MV-4-11 (cell line): ENCODE results near the gene CARD11.

Experiments
- DNase-seq: peaks from one replicate; lab custom pipeline; 2025; lab: John Stamatoyannopoulos, UW

Gene CARD11

DNA sequence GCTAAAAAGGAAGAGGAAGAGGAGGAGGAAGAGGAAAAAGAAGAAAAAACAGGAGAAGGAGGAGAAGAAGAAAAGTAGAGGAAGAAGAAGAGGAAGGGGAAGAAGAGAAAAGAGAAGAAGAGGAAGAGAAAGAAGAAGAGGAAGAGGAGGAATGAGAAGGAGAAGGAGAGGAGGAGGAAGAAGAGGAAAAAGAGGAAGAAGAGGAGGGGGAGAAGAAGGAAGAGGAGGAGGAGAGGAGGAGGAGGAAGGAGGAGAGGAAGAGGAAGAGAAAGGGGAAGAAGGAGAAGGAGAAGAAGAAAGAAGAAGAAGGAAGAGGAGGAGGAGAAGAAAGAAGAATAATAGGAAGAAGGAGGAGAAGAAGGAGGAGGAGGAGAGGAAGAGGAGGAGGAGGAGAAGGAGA lies 103.2 kb downstream of the CARD11 start:
- DNase-seq, result no peak

DNA sequence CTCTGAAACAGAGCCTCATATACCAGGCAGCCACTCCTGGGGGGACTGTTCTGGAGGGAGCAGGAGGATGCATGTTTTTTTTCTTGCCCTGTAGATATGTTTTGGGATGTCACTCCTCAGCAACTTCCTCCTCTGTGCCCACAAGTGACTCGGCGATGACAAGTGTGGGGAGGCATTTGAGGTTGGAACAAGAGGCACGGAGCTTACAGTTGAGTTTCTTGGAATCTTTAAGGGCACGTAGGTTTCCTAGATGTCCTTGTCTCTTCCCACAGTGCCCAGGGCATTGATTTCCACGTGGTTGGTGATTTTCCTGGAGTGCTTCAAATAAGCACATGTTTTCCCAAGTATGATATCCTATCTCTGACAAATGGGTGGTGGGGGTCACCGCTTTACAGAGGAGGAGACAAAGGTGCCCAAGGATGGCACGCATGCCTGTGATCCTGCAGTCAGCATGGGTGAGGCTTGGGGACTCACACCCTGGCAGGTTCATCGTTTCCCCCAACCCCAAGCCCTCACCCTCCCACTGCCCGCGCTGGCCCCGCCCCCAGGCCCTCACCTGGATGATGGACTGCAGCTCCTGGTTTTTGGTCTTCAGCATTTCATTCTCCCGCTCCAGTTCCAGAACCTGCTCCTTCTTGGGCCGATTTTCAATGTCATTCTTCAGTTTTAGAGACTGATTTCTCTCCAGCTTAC lies 104.3 kb downstream of the CARD11 start:
- peak; percentile 78 for DNase-seq

DNA sequence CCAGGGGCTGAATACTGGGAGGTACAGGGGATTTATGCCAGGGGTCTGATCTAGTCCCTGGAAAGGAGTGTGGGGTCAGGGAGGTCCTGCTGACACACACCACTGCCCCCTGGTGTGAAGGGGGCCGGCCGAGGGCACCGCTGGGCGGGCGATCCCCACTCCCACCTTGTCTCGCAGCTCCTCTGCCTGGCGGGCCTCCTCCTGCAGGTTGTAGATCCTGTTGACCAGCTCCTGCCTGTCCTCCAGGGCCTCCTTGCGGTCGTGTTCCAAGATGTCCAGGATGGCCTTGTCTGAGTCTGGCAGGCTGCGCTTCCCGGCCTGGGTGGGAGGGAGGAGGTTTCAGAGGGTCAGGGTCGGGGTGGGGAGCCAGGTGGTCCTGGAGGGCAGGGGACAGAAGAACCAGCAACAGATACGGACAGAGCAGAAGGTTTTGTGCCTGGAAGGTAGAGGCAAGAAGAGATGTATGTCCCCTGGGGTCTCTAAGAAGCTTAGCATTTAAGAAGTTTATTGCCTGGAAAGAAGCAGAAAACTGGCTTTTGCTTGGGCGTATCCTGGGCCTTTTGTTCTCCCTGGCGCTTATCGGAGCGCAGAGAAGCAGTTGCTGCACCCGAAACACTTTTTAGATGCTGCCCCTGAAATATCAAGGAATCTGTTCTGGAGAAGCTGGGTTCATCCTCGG lies 105.0 kb downstream of the CARD11 start:
- DNase-seq, result no peak

DNA sequence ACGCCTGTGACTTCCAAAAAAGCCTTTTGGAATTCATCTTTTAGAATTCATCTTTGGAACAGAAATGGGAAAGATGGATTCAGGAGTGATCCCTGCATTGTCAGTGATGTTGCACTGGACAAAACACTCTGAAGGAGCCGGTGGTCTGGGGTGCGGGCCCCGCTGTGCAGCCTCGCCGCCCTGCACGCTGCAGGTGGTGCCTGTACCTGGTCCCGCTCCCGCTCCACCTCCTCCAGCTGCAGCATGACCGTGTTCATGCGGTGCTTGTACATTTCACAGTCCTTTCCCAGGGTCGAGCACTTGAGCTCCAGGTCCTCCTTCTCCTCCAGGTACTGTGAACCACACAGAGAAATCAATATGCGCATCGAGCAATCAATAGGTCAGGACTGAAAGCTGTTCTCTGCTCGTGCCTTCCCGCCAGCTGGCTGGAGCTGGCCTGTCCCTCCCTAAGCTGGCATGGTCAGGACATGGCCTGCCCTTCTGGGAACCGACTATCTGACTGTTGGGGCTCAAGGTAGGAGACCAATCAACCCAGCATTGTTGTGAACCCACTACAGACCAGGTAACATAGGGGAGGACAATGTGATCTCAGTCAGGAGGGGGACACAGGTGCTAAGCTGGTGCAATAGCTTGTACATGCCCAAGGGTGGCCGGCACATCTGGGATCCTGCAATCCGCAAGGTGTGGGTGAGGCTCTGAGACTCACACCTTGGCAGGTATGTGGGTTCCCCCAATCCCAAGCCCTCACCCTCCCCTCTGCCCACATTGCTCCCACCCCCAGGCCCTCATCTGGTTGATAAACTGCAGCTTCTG lies 105.8 kb downstream of the CARD11 start:
- DNase-seq, result no peak

DNA sequence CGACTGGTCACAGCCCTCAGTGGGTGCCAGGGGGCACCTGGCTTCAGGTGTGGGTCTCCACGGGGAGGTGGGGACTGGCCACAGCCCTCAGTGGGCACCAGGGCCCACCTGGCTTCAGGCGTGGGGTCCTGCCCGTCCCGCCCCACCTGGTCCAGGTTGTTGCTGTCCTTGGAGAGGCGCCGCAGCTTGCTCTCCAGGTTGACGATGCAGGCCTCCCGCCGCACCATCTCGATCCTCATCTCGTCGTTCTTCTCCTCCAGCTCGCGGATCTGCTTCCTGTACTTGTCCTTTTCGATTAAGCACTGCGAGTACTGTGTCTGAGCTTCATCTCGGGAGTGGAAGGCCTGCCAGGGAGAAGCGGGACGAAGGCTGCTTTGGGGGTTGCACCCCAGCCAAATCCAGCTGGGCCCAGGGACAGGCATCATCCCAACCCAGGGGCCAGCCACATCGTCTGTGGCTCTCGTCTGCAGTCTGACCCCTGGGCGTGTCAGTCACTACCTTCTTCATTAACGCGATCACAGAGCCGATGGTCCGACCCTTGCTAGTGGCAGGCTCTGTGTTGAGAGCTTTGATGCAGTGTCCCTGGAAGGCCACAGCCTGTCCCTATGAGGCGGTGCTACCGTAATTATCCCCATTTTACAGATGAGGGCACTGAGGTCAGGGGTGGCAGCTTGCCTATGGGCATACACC lies 106.6 kb downstream of the CARD11 start:
- no peak for DNase-seq

DNA sequence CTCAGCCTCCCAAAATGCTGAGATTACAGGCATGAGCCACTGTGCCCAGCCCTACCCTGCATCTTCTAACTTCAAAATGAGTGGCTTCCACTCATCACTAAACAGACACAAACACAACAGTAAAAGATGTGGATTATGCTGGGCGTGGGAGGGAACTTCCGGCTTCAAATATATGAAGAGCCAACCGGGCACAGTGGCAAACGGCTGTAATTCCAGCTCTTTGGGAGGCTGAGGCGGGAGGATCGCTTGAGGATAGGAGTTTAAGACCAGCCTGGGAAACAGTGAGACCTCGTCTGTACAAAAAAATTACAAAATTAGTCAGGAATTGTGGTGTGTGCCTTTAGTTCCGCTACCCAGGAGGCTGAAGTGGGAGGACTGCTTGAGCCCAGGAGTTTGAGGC lies 107.4 kb downstream of the CARD11 start:
- DNase-seq, result no peak

DNA sequence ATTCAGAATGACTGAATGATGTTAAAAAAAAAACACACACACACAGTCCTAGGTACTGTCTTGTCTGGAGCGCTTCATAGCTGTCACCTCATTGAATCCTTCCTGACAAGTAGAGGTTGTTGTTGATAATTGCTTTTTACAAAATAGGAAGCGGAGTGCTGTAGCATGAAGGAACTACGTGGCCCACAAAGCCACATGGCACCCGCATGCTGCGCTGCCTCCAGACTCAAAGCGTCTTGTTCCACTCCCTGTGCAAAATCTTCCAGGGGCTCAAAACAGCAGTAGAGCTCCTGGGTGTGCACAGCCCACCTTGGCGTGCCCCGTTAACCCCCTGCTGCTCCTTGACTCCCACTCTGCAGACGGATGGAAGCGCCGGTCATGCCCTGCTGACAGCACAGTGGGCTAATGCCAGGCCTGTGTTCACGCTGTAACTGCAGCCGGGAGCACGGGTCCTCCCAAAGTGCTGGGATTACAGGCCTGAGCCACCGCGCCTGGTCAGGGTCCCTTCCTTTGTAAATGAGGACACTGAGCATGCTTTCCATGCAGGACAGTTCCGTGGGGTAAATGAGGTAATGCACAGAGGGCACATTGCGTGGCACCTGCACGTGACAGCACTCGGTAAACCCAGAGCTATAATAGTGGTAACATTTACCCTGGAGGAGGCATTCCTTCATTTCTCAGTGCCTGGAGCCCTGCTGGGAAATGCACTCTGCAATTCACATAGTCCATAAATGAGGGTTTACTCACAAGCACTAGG lies 108.5 kb downstream of the CARD11 start:
- peak; percentile 31 for DNase-seq

DNA sequence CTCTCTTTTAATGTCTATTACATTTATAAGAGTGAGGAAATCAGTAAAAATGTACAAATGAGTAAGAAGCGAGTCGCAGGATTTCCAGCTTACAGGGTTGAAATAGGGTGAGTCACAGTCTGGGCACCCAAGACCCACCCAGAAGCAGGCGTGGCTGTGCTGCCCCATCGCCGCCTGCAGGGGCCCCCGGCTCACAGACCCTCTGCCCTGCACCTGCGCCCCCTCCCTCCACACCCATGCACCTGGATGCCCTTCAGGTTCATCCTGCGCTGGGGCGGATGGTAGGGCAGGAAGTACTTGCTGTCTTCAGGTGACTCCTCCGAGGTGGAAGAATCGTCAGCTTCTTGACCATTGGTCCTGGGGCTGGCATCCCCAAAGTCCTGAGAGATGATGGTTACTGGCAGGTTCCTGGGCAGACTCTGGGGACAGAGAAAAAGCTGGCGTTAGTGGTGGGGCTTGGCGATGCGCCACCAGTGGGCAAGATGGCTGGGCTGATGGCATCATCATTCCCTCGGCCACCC lies 109.4 kb downstream of the CARD11 start:
- peak; percentile 14 for DNase-seq

DNA sequence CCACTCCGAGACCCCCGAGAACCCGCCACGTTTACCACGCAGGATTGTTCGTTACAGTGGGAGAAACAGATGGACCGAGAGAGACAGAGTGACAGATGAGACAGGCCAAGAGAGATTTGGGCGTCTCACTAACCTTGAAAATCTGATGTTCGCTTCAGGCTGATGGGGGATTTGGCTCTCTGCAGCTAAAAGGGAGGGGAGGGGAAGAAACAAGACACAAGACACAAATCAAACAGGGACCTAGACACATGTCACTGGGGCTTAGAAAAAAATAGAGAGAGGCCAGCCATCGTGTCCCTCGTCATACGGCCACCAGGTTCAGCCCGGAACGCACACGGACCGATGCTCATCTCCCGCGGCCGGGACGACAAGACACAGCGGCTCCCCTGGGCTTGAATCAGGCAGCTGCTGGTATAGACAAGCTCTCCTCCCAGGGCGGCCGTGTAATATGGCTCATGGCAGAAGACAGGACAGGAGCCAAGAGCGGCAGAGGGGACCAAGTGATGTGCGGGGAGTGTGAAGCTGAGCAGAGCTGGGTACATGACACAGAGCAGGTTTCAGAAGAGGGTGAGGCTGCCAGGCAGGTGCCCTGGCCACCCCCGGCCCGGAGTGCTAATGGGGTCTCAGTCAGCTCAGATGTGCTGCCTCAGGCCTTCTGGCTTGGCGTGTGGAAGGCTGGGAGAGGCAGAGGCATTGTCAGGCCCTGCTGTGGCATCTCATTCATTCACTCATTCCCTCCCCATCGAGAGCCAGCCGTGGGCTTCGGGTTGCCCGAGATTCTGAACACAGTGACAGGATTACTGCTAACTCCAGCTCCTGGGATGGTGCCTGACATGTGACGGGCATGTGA lies 111.0 kb downstream of the CARD11 start:
- no peak for DNase-seq

DNA sequence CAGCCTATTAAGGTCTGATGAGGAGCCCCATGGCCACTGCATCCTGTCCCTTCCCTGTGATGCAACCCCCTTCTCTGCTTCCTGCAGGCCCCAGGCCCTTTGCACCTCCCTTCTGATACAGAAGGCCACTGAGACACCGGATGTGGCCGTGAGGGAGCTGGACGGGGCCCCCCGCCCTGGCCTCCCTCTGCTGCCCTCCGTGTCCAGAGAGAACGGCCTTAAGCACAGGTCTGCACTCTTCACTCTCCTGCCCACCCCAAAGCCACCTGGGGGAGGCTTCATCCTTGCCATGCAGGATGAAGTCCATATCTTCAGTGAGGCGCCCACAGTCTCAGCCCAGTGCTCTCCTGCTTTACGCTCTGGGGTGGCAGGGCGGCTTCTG lies 112.6 kb downstream of the CARD11 start:
- no peak for DNase-seq

DNA sequence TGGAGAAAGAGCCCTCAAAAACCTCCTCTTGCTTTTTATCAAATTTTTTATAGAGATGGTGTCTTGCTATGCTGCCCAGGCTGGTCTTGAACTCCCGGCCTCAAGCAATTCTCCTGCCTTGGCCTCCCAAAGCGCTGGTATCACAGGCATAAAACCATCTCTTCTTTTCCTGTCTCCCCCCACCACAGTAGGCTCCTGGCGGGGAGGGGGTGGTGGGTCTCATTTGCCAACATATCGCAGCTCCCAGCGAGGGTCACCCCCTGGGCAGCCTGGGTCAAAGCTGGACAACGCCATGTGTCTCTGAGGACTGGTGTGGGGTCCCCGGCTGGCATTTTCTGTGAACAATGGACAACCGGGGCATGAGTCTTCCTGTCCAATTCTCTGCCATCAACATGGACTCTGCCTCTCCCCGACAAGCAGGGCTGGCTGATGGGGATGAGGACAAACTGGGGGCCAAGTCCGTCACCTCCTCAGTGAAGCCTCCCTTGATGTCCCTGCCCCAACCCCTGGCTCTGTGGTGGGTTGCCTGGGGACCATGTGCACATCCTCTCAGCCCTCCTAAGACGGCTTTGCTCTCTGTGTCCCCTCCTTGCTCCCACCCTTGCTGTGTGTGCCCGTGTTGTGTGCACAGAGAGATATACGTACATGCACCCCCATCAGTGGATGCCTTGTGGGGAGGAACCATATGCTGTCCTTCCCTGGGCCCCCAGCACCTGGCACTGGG lies 113.2 kb downstream of the CARD11 start:
- no peak for DNase-seq

DNA sequence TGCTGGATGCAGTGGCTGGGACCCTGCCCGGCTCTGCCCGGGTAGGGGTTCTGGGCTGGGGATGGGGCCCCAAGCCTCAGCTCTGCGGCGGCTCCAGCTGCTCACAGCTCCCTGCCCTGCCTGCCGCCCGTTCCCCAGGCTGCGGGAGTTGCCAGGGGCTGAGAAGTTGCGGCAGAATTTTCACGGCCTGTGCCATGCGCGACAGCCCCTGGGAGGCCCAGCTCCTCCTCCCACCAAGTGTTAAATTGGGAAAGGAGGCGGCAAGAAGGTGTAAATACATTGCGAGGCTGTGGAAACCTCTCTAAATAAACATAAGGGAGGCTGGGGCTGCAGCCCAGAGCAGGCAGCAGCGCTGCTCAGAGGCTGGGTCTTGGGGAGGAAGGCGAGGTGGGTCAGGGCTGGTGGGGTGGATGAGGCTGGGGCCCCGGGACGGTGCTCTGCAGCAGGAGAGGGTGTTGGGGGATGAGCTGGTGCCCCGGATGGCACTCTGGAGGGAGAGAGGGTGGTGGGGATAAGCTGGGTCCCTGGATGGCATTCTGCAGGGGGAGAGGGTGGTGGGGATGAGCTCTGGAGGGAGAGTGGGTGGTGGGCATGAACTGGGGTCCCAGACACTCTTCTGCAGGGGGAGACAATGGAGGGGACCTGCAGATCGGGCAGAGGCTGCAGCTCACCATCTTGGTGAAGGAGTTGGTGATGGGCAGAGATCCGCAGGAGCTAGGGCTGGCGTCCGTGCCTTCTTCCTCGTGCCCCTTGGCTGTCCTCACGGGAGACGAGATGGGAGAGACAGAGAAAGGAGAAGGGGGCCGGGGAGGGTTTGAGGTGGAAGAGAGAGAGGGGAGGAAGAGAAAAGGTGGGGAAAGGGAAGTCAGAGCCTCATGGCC lies 114.1 kb downstream of the CARD11 start:
- no peak for DNase-seq

DNA sequence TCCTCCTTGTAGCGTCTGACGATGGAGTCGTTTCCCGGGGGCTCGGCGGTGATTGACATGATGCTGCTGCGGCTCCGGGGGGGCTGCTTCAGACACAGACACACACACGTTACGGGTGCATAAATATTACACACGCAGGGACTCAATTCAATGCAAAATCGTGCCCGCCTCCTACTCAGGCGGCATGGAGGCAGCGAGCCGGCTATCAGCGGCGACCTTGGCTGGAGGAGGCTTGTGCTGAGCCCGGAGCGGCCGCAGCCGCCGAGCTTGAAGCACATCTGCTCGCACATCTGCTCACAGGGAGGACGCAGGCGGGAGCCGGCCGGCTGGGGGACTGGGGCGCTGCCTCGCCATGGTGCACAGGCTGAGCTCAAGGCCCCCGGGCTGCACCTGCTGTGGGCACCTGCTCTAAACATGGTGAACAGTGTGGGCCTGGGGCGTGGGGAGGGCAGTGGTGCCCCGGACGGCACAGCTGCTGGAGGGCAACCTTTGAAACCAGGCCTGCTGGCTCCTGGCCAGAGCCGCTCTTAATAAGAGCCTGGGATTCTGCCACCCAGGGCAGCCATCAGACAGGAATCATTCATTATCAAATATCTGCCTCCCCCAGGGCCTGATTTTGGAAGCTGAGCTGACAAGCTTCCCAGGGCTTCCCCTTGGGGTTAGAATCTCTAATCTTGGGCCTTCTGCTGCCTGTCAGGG lies 114.9 kb downstream of the CARD11 start:
- no peak for DNase-seq

DNA sequence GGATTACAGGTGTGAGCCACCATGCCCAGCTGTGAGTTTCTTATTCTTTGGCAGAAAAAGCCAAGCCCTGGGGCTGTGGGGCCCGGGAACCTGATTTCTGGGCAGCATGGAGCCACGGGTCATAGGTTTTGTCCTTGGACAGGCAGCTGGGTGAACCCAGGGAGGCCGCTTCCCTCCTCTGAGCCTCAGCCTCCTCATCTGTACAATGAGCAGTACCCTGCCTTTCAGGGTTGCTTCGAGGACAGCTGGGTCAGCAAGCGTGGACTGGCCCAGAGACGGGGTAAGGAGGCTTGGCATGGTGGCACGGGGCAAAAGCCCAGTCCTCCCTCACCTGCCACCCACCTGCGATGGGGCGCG lies 115.4 kb downstream of the CARD11 start:
- DNase-seq, result no peak

DNA sequence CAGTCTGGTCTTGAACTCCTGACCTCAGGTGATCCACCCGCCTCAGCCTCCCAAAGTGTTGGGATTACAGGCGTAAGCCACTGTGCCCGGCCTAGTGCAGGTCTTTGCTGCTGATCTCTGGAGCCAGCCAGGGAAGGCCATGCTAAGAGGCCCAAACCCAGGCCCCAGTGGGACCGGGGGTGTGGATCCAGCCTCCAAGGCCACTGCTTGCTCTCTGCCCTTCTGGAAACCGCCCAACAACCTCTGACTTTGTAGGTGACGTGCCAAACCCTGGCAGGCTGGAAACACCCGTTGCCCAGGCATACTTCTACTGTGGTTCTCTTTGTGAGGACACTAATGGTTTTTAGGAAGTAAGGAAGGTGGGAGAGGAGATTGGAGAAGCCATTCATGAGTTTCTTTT lies 116.1 kb downstream of the CARD11 start:
- no peak for DNase-seq

DNA sequence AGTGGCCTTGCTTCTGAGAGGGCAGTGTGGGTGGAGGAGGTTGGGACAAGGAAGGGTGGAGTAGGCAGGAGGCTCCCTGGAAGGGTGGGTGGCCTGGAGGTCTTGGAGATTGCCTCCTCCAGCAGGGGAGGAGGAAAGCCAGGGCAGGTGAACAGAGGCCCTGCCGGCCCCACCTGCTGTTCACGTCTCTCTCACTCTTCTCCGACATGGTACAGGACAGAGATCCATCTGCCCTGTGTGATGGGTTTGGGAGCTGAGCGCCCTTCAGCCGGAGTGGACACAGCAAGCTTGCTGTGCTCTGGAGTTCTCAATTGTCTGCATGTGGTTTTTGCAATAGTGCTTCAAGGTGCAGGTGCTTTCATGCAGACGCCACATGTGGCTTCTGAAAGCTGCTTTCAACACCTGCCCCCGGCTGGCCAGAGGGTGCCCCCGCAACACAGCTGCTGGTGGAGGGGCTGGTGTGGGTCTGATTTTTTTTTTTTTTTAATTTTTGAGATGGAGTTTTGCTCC lies 116.7 kb downstream of the CARD11 start:
- no peak for DNase-seq

DNA sequence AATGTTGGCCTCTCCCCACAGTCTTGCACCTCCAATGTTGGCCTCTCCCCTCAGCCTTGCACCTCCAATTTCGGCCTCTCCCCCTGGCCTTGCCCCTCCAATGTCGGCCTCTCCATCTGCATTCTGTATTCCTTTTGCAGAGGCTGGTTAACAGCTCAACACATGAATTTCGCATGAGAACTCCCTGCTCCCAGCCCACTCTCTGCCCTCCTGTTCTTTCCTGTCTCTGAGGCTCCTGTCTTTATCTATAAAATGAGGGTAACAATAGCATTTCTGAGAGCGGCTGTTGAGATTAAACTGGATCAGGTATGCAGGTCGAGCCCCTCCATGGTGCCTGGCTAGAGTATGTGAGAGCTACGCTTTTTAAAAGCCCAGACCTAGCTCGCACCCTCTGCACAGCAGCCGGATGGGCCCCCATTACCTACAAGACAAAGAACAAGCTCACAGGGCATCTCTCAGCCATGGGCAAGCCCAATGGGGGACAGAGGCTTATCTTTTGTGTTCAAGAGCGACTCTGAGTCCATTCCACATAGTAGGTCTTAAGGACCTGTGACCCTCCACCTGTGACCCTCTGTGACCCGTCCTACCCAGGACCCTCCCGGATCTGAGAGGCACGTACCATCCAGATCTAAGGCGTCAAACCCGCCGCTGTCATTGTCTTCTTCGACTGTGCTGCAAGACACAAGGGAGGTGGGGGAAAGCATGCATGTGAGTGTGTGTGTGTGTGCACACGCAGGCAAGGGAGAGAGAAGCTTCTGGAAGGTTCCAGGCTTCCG lies 117.4 kb downstream of the CARD11 start:
- DNase-seq, result no peak
